NT2/D1 (cell line): Measurements from ENCODE around the gene TNS1.

ENCODE experiments used
- SUZ12 ChIP-seq: IDR thresholded peaks from 2 replicates; pipeline ENCODE4 v1.6.1; 2011; ENCODE audit not compliant: insufficient read length, insufficient read depth; ENCODE audit errors: extremely low read depth
- YY1 ChIP-seq: IDR thresholded peaks from 2 replicates; pipeline ENCODE4 v1.6.1; 2011; ENCODE audit not compliant: insufficient read length, insufficient read depth
- ZNF274 ChIP-seq: IDR thresholded peaks from 2 replicates; pipeline ENCODE4 v1.6.1; 2011; ENCODE audit warnings: mild to moderate bottlenecking, low read depth, low read length

GRCh38 chr2:218005028-218005427 lies 2.2 kb upstream of the TNS1 start:
- TF ChIP-seq YY1 (no peak), ZNF274 (no peak), SUZ12 (no peak)
